Chondrocyte (in vitro differentiated cells): ENCODE data around the gene CFHR2. TPM values are rescaled to one million over a fixed set of nuclear protein-coding genes. Genes with fewer than 3 reads are reported as not detected.
A peak's percentile ranks its signal among the peaks of the same experiment; 100 is the strongest.
"Not testable (repeated sequence)": the region's sequence is repeated elsewhere in the genome, so short reads cannot be mapped to it uniquely, and the experiment has no call there.

Experiments used
- DNase-seq: peaks from one replicate; pipeline ENCODE4 v3.0.0; 2021; ENCODE audit warnings: mixed read lengths, low spot score
- H3K27ac Mint-ChIP-seq: one replicate; pipeline ENCODE4 v1.8.0; 2021; ENCODE audit warnings: mild to moderate bottlenecking, moderate library complexity, mixed read lengths; ENCODE audit not compliant: unreplicated experiment
- H3K27me3 Mint-ChIP-seq: 2 replicates; pipeline ENCODE4 v1.8.0; 2021; ENCODE audit warnings: low read depth, mixed read lengths
- H3K36me3 Mint-ChIP-seq: 2 replicates; pipeline ENCODE4 v1.8.0; 2021; ENCODE audit warnings: low read depth, mixed read lengths
- H3K4me1 Mint-ChIP-seq: 2 replicates; pipeline ENCODE4 v1.8.0; 2021; ENCODE audit warnings: low read depth, mild to moderate bottlenecking, mixed read lengths
- H3K4me3 Mint-ChIP-seq: one replicate; pipeline ENCODE4 v1.8.0; 2021; ENCODE audit warnings: mild to moderate bottlenecking, moderate library complexity, mixed read lengths; ENCODE audit not compliant: unreplicated experiment
- H3K9me3 Mint-ChIP-seq: 2 replicates; pipeline ENCODE4 v1.8.0; 2021; ENCODE audit warnings: low read depth, mixed read lengths
- CTCF ChIP-seq: fragments of 200-600 bp; sonication (generic); IDR thresholded peaks from 2 replicates; pipeline ENCODE4 v1.5.0; 2021; ENCODE audit warnings: antibody characterized with exemption, mild to moderate bottlenecking, moderate library complexity
- long read RNA-seq: library from polyadenylated mRNA; stranded (forward); transcript quantifications from one replicate; pipeline ENCODE4 v2.0.0, GENCODE V29; 2021
- total RNA-seq: library from RNA; stranded (reverse); gene quantifications from 3 replicates; pipeline ENCODE4 v1.2.1, GENCODE V29; 2021

The CFHR2 gene
- total RNA-seq = not detected in 3 replicates
- long read RNA-seq = 0 reads

GRCh38 chr1:196943568-196943967 lies at the start of gene CFHR2:
Gene CFHR2, plus strand, starts transcription at chr1:196943738. Its CDS starts 143 bp downstream, at chr1:196943881.
- H3K36me3 Mint-ChIP-seq, DNase-seq, H3K27me3 Mint-ChIP-seq, H3K9me3 Mint-ChIP-seq, H3K27ac Mint-ChIP-seq, H3K4me1 Mint-ChIP-seq, H3K4me3 Mint-ChIP-seq: not testable (repeated sequence)

- TF ChIP-seq CTCF = no peak
- no peak overlapping the region for H3K4me3 Mint-ChIP-seq
- H3K27ac Mint-ChIP-seq = no peak overlapping the region
- no peak for DNase-seq
- H3K27me3 Mint-ChIP-seq = peaks cover 4% of the 10 kb centered on the region
- no peaks in the 10 kb centered on the region for H3K4me1 Mint-ChIP-seq
- H3K9me3 Mint-ChIP-seq = no peaks in the 10 kb centered on the region
- H3K36me3 Mint-ChIP-seq = no peaks in the 10 kb centered on the region
Observed at GRCh38 chr1:196896355-196896754, 47.2 kb upstream of the CFHR2 start.

GRCh38 chr1:196897158-196897828 lies 46.2 kb upstream of the CFHR2 start:
- no peaks in the 10 kb centered on the region for H3K36me3 Mint-ChIP-seq
- H3K9me3 Mint-ChIP-seq = no peaks in the 10 kb centered on the region
- TF ChIP-seq CTCF = no peak
- H3K27ac Mint-ChIP-seq = no peak overlapping the region
- no peak overlapping the region for H3K4me3 Mint-ChIP-seq
- no peak for DNase-seq
- no peaks in the 10 kb centered on the region for H3K4me1 Mint-ChIP-seq
- H3K27me3 Mint-ChIP-seq = peaks cover 4% of the 10 kb centered on the region

- no peaks in the 10 kb centered on the region for H3K4me1 Mint-ChIP-seq
- no peaks in the 10 kb centered on the region for H3K36me3 Mint-ChIP-seq
- H3K4me3 Mint-ChIP-seq = no peak overlapping the region
- no peak for DNase-seq
- no peak overlapping the region for H3K27ac Mint-ChIP-seq
- TF ChIP-seq CTCF = peak; percentile 29
- H3K9me3 Mint-ChIP-seq = no peaks in the 10 kb centered on the region
- H3K27me3 Mint-ChIP-seq = peaks cover 3% of the 10 kb centered on the region
Observed at GRCh38 chr1:196902344-196902743, 41.2 kb upstream of the CFHR2 start.

GRCh38 chr1:196910215-196910614 lies 33.3 kb upstream of the CFHR2 start:
- no peak for DNase-seq
- TF ChIP-seq CTCF = peak; percentile 22
- Mint-ChIP-seq H3K4me1 (no peaks in the 10 kb centered on the region), H3K4me3 (no peak overlapping the region), H3K9me3 (no peaks in the 10 kb centered on the region), H3K36me3 (no peaks in the 10 kb centered on the region), H3K27ac (no peak overlapping the region), H3K27me3 (peaks cover 7% of the 10 kb centered on the region)

- DNase-seq, H3K9me3 Mint-ChIP-seq, H3K4me3 Mint-ChIP-seq, H3K4me1 Mint-ChIP-seq, H3K27ac Mint-ChIP-seq, H3K36me3 Mint-ChIP-seq, H3K27me3 Mint-ChIP-seq: not testable (repeated sequence)
Observed at GRCh38 chr1:196912283-196912682, 31.3 kb upstream of the CFHR2 start.

GRCh38 chr1:196926839-196927238 lies 16.7 kb upstream of the CFHR2 start:
- H3K27me3 Mint-ChIP-seq, H3K9me3 Mint-ChIP-seq, DNase-seq, H3K4me3 Mint-ChIP-seq, H3K4me1 Mint-ChIP-seq, H3K27ac Mint-ChIP-seq, H3K36me3 Mint-ChIP-seq: not testable (repeated sequence)

GRCh38 chr1:196932853-196933252 lies 10.7 kb upstream of the CFHR2 start:
- H3K36me3 Mint-ChIP-seq, H3K4me3 Mint-ChIP-seq, H3K4me1 Mint-ChIP-seq, H3K27ac Mint-ChIP-seq, H3K9me3 Mint-ChIP-seq, H3K27me3 Mint-ChIP-seq, DNase-seq: not testable (repeated sequence)
